Tibial nerve (tissue), 4 donors: ENCODE measurements around the gene SP1. TPM values are rescaled to one million over a fixed set of nuclear protein-coding genes. Genes with fewer than 3 reads are reported as not detected.
"Not testable (repeated sequence)": the region's sequence is repeated elsewhere in the genome, so short reads cannot be mapped to it uniquely, and the experiment has no call there.

Source experiments
- DNase-seq, 2 donors: peaks; one replicate each; pipeline ENCODE4 v3.0.0-alpha.2; 2019; ENCODE audit warnings: low spot score in 2 of 2
- H3K27ac ChIP-seq, 4 donors: fragments of 200-600 bp; sonication (generic) in 3 of 4; one replicate each; pipeline ENCODE4 v1.5.1; 2017 to 2019; ENCODE audit warnings: mild to moderate bottlenecking in 1 of 4
- H3K27me3 ChIP-seq, 2 donors: fragments of 200-600 bp; sonication (generic) in 1 of 2; one replicate each; pipeline versions ENCODE4 v1.5.1 to v1.6.0; 2017 to 2019
- H3K36me3 ChIP-seq, 3 donors: fragments of 200-600 bp; sonication (generic); one replicate each; pipeline ENCODE4 v1.5.1; 2018 to 2019
- H3K4me1 ChIP-seq, 4 donors: fragments of 200-600 bp; sonication (generic) in 3 of 4; one replicate each; pipeline ENCODE4 v1.5.1; 2017 to 2019
- H3K4me3 ChIP-seq, 4 donors: fragments of 200-600 bp; sonication (generic) in 3 of 4; one replicate each; pipeline ENCODE4 v1.5.1; 2017 to 2019; ENCODE audit warnings: mild to moderate bottlenecking in 1 of 4, moderate library complexity in 1 of 4
- H3K9me3 ChIP-seq, 4 donors: fragments of 200-600 bp; sonication (generic) in 3 of 4; one replicate each; pipeline ENCODE4 v1.5.1; 2017 to 2019
- CTCF ChIP-seq, 5 experiments: fragments of 200-600 bp in 3 of 5; fragments of 450-650 bp in 2 of 5; sonication (generic) in 3 of 5; IDR thresholded peaks; one replicate each; pipeline ENCODE4 v1.5.1; 2016 to 2019; ENCODE audit warnings: antibody characterized with exemption in 5 of 5, mild to moderate bottlenecking in 3 of 5, moderate library complexity in 2 of 5
- EP300 ChIP-seq, 2 donors: sonication (generic); formaldehyde crosslinking; IDR thresholded peaks; one replicate each; pipeline ENCODE4 v1.6.1; 2017; ENCODE audit warnings: antibody characterized with exemption in 2 of 2, mild to moderate bottlenecking in 1 of 2
- POLR2A ChIP-seq, 2 donors: fragments of 450-650 bp; IDR thresholded peaks; one replicate each; pipeline ENCODE4 v1.6.1; 2017; ENCODE audit warnings: antibody characterized with exemption in 2 of 2, mild to moderate bottlenecking in 2 of 2, moderate library complexity in 2 of 2
- WGBS, 2 donors: methylation state at CpG; one replicate each; pipeline ENCODE4 v1.1.5; 2018; 5-methylcytosine and 5-hydroxymethylcytosine counted together
- total RNA-seq, 4 donors: library from RNA; depleted of rRNA; stranded (reverse); fragments of >200 nt; gene quantifications; one replicate each; pipeline ENCODE4 v1.1.0, GENCODE V29; 2016

Gene SP1
- total RNA-seq, 4 donors from 2014 or later, result 45.3 to 81.5 (median 65.0) TPM

GRCh38 chr12:53441040-53441833, 61.3 kb downstream of the SP1 start, which contains the start of gene PRR13:
TSS of gene PRR13 (plus strand) at chr12:53441734. CDS start at chr12:53442715, 981 bp downstream.
- H3K9me3 ChIP-seq, result no peaks in the 10 kb centered on the region
- H3K4me3 ChIP-seq, result peak within 1 kb of the TSS; percentile 53 to 87 (median 66)
- TF ChIP-seq EP300 (IDR thresholded peaks at IDR 0.05) (peak; percentile 30 to 96), POLR2A (IDR thresholded peaks at IDR 0.05) (peak; percentile 85 to 91), CTCF (IDR thresholded peaks at IDR 0.05) (no peak)
- H3K27me3 ChIP-seq, result no peaks in the 10 kb centered on the region
- peaks cover 0 to 28% (median 3%) of the 10 kb centered on the region in 3 donors for H3K36me3 ChIP-seq
- DNase-seq, result peak; percentile 98
- peaks cover 0 to 41% (median 12%) of the 10 kb centered on the region in 4 donors for H3K4me1 ChIP-seq
- WGBS, 2 donors, result 1% methylated on average over 30 to 31 of the region's 31 CpGs
- peak within 1 kb of the TSS; percentile 74 to 92 (median 90) for H3K27ac ChIP-seq

- WGBS, 2 donors, result 89 to 95% methylated on average over 4 of the region's 4 CpGs
- Histone ChIP-seq H3K4me3 (no peak overlapping the region), H3K27me3 (no peaks in the 10 kb centered on the region), H3K36me3 (peaks cover 0 to 53% (median 10%) of the 10 kb centered on the region in 3 donors), H3K9me3 (no peaks in the 10 kb centered on the region), H3K27ac (peak overlapping the region in 1 of 4 donors; percentile 90), H3K4me1 (peaks cover 0 to 41% (median 12%) of the 10 kb centered on the region in 4 donors)
- TF ChIP-seq POLR2A (IDR thresholded peaks at IDR 0.05) (no peak), CTCF (IDR thresholded peaks at IDR 0.05) (no peak), EP300 (IDR thresholded peaks at IDR 0.05) (no peak)
- no peak for DNase-seq
These were observed 64.0 kb downstream of the SP1 start for GRCh38 chr12:53443955-53444354.

GRCh38 chr12:53444593-53445325, 64.8 kb downstream of the SP1 start:
- 86 to 88% methylated on average over 11 of the region's 11 CpGs for WGBS, 2 donors
- Histone ChIP-seq H3K4me1 (peaks cover 0 to 41% (median 12%) of the 10 kb centered on the region in 4 donors), H3K27ac (peak overlapping the region in 1 of 4 donors; percentile 45), H3K36me3 (peaks cover 0 to 53% (median 10%) of the 10 kb centered on the region in 3 donors)
- not testable (repeated sequence) for DNase-seq, H3K27me3 ChIP-seq, H3K4me3 ChIP-seq, H3K9me3 ChIP-seq

GRCh38 chr12:53450936-53451335, 71.0 kb downstream of the SP1 start:
- 91 to 92% methylated on average over 7 of the region's 7 CpGs for WGBS, 2 donors
- no peak for DNase-seq

More at GRCh38 chr12:53450936-53451335, 71.0 kb downstream of the SP1 start:
- H3K27ac ChIP-seq, result no peak overlapping the region
- peaks cover 0 to 38% (median 20%) of the 10 kb centered on the region in 4 donors for H3K4me1 ChIP-seq
- no peaks in the 10 kb centered on the region for H3K9me3 ChIP-seq
- peaks cover 0 to 43% (median 20%) of the 10 kb centered on the region in 3 donors for H3K36me3 ChIP-seq
- no peaks in the 10 kb centered on the region for H3K27me3 ChIP-seq
- no peak overlapping the region for H3K4me3 ChIP-seq
- TF ChIP-seq CTCF (IDR thresholded peaks at IDR 0.05) (no peak), POLR2A (IDR thresholded peaks at IDR 0.05) (no peak), EP300 (IDR thresholded peaks at IDR 0.05) (no peak)
